WTC11 (cell line): ENCODE results near the gene NLGN1.

Experiments
- CBFB ChIP-seq: sonication (generic); formaldehyde crosslinking; IDR thresholded peaks from 2 replicates; pipeline ENCODE4 v1.8.1; 2022; ENCODE audit warnings: mild to moderate bottlenecking, low read depth, missing genetic modification reagents
- CTCF ChIP-seq: fragments of 200-600 bp; IDR thresholded peaks from 2 replicates; pipeline ENCODE4 v1.8.0; 2022; ENCODE audit warnings: antibody characterized with exemption
- ELF4 ChIP-seq: sonication (generic); formaldehyde crosslinking; IDR thresholded peaks from 2 replicates; pipeline ENCODE4 v1.8.1; 2022; ENCODE audit warnings: low read depth, mild to moderate bottlenecking, moderate library complexity, missing genetic modification reagents
- RORB ChIP-seq: fragments of 250-450 bp; sonication (Bioruptor Pico); IDR thresholded peaks from 2 replicates; pipeline ENCODE4 v1.9.0; 2021; ENCODE audit warnings: mild to moderate bottlenecking
- TEAD4 ChIP-seq: sonication (generic); formaldehyde crosslinking; IDR thresholded peaks from 2 replicates; pipeline ENCODE4 v1.8.0; 2022; ENCODE audit warnings: mild to moderate bottlenecking, missing genetic modification reagents

GRCh38 chr3:173465112-173465511 lies 67.6 kb downstream of the NLGN1 start:
- TF ChIP-seq TEAD4 (CRISPR knock-in tag) (no peak), CTCF (no peak), ELF4 (CRISPR knock-in tag) (no peak), CBFB (CRISPR knock-in tag) (no peak), RORB (CRISPR knock-in tag) (no peak)
